ENCODE data around the gene ADGRF4. TPM values are rescaled to one million over a fixed set of nuclear protein-coding genes. Genes with fewer than 3 reads are reported as not detected.

The ADGRF4 gene
- total and polyA plus RNA-seq, 2 donors (not counting 3 experiments of a cell fraction or from before 2014, with no cell fraction given) = not detected

GRCh38 chr6:47700596-47700995, 2.2 kb downstream of the ADGRF4 start:
- ChIA-PET CTCF (no interaction called here), POLR2A (no interaction called here)
- DNase-seq (ENCODE audit: low read depth, low spot score) = no peak
- Histone ChIP-seq H3K36me3 (ENCODE audit: control insufficient read depth in 2 of 2, extremely low read depth in 1 of 2, insufficient read depth in 2 of 2, low read length in 2 of 2) (no peaks in the 10 kb centered on the region), H3K9me1 (replicated peaks; ENCODE audit: control insufficient read depth, extremely low read depth, insufficient read depth, low read length) (no peaks in the 10 kb centered on the region), H3K4me1 (ENCODE audit: control insufficient read depth, extremely low read depth, insufficient read depth, low read length) (no peaks in the 10 kb centered on the region), H4K20me1 (replicated peaks; ENCODE audit: control insufficient read depth, extremely low read depth, insufficient read depth, low read length) (no peaks in the 10 kb centered on the region), H3K4me3 (replicated peaks in 1 of 3; ENCODE audit: insufficient read depth in 1 of 3, low read depth in 1 of 3, low read length in 3 of 3) (no peak overlapping the region), H3K4me2 (ENCODE audit: insufficient read depth, low read length) (no peak overlapping the region), H3K9me3 (replicated peaks; ENCODE audit: control insufficient read depth, insufficient read depth, low read length) (no peaks in the 10 kb centered on the region), H2AFZ (ENCODE audit: low read depth, low read length) (no peak overlapping the region), H3K79me2 (ENCODE audit: control insufficient read depth, insufficient read depth, low read length) (no peaks in the 10 kb centered on the region), H3K27ac (ENCODE audit: insufficient read depth, low read depth, low read length) (no peak overlapping the region), H3K27me3 (ENCODE audit: control insufficient read depth in 2 of 2, insufficient read depth in 2 of 2, low read length in 2 of 2) (no peaks in the 10 kb centered on the region), H3K9ac (replicated peaks; ENCODE audit: extremely low read depth, insufficient read depth, low read length) (no peak overlapping the region)
- no TSS peak for BruUV-seq (replicated peaks)
- no peak for FAIRE-seq
- dilution Hi-C loops (cut with MboI; ENCODE audit: extremely low pct_ligation_motif_present, low sequenced_read_pairs) (no loop called here), intact Hi-C loops (cut with micrococcal nuclease) (no loop called here)
- TF ChIP-seq JUN (IDR thresholded peaks at IDR 0.05; ENCODE audit: borderline replicate concordance, insufficient read depth, insufficient read length, low read depth) = no peak
- no peak for TF ChIP-seq POLR2A (IDR thresholded peaks at IDR 0.05; ENCODE audit: low read depth, low read length)
- no peak for TF ChIP-seq GATA2 (IDR thresholded peaks at IDR 0.05; ENCODE audit: insufficient read depth, insufficient read length, low read depth, low read length)
- TF ChIP-seq MAX (IDR thresholded peaks at IDR 0.05; ENCODE audit: insufficient read depth, insufficient read length) = no peak
- no peak for TF ChIP-seq FOS (IDR thresholded peaks at IDR 0.05; ENCODE audit: borderline replicate concordance, insufficient read depth, low read length)
- TF ChIP-seq CTCF (IDR thresholded peaks at IDR 0.05; ENCODE audit: extremely low read depth in 1 of 2, insufficient read depth in 1 of 2, low read depth in 1 of 2, low read length in 2 of 2) = no peak
- TF ChIP-seq MYC (IDR thresholded peaks at IDR 0.05; ENCODE audit: low read depth, low read length) = no peak
- no peak for TF ChIP-seq EZH2 (IDR thresholded peaks at IDR 0.05; ENCODE audit: borderline replicate concordance, low read depth, low read length, severe bottlenecking)
- TF ChIP-seq POLR2AphosphoS5 (IDR thresholded peaks at IDR 0.05; ENCODE audit: insufficient read depth, low read depth, low read length) = no peak

Measured in endothelial cell of umbilical vein (primary cell).